ENCODE results near the gene CORO6. TPM values are rescaled to one million over a fixed set of nuclear protein-coding genes. Genes with fewer than 3 reads are reported as not detected.

The CORO6 gene
- total and polyA plus RNA-seq, 3 experiments from 2014 or later, result 0.17 to 2.9 (median 2.5) TPM

DNA sequence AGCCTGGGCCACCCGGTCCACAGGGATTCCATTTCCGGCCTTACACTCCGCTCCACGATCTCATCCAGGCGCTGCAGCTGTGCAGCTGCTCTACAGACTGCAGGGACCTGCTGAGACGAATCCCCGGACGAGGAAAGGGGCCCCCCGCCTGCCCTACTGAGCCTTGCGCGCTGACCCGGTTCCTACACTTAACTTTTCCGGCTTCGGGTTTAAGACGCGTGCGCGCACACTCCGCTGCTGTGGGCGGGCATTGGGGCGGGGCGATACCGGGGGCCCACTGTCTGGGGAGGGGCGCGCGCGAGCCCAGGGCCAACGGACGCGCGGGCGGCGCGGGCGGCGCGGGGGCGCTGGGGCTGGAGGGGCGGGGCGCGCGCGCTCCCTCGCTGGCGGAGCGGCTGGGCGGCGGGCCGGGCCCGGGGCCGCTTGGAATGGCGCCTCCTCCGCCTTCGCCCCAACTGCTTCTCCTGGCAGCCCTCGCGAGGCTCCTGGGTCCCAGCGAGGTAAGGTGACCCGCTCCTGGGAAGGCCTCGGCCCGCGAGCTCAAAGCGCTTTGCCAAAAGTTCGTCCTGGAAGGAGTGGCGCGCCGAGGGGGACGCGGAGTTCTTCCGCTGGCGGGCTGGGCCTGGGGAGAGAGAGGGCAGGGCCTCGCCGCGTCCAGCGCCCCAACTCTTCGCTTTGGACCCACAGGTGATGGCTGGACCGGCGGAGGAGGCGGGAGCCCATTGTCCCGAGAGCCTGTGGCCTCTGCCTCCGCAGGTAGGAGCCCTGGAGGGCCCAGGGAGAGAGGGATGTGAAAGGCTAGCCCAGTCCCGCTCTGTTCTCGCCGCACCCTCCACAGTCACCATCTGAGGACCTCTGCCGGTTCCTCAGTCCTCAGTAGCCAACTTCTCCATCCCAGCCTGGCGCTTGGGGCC lies 54.1 kb downstream of the CORO6 start, which contains the start of gene TP53I13:
Gene TP53I13 (plus strand): TSS at position 371 of the 914 bp plus-strand sequence. CDS start 58 bp downstream, at position 429.
- Histone ChIP-seq H3K36me3 (ENCODE audit: insufficient read depth, low read length) (peaks cover 4% of the 10 kb centered on the region), H3K27me3 (ENCODE audit: insufficient read depth, low read length, poor library complexity, severe bottlenecking) (no peaks in the 10 kb centered on the region), H3K4me3 (ENCODE audit: low read length) (peak within 1 kb of the TSS; percentile 59), H3K27ac (ENCODE audit: low read depth, low read length) (peak within 1 kb of the TSS; percentile 63), H3K9me3 (ENCODE audit: low read length) (no peaks in the 10 kb centered on the region), H3K4me1 (ENCODE audit: insufficient read depth, low read length) (peaks cover 25% of the 10 kb centered on the region)
- Mint-ChIP-seq H3K27me3 (no peaks in the 10 kb centered on the region), H3K27ac (peak within 1 kb of the TSS; percentile 81 to 98 (median 94)), H3K9me3 (no peaks in the 10 kb centered on the region), H3K4me1 (peaks cover 31 to 45% (median 38%) of the 10 kb centered on the region in 3 donors), H3K36me3 (peaks cover 0 to 20% (median 4%) of the 10 kb centered on the region in 3 donors), H3K4me3 (peak within 1 kb of the TSS; percentile 91 to 99 (median 97))
- DNase-seq, result peak; percentile 78 to 92 (median 83)
- POLR2A ChIA-PET, result interaction anchor here (0.8 to 2.9 kb wide), 8 partner anchors 12 to 420 kb away, joined by 3 to 18 read pairs (median 7); partner anchors contain the start of genes ANKRD13B and NUFIP2
- CTCF ChIA-PET, result interaction anchor here (0.6 to 26.2 kb wide), 13 partner anchors 11 to 213 kb away, joined by 3 to 436 read pairs (median 8); partner anchors contain the start of gene ANKRD13B

- CTCF ChIA-PET, result interaction anchor here (0.6 to 26.2 kb wide), 11 partner anchors 11 to 213 kb away, joined by 3 to 436 read pairs (median 3); no protein-coding TSS in a partner anchor
- Histone ChIP-seq H3K27me3 (ENCODE audit: insufficient read depth, low read length, poor library complexity, severe bottlenecking) (no peaks in the 10 kb centered on the region), H3K36me3 (ENCODE audit: insufficient read depth, low read length) (peaks cover 4% of the 10 kb centered on the region), H3K9me3 (ENCODE audit: low read length) (no peaks in the 10 kb centered on the region), H3K27ac (ENCODE audit: low read depth, low read length) (peak overlapping the region; percentile 63), H3K4me1 (ENCODE audit: insufficient read depth, low read length) (peaks cover 25% of the 10 kb centered on the region), H3K4me3 (ENCODE audit: low read length) (peak overlapping the region; percentile 59)
- POLR2A ChIA-PET, result interaction anchor here (0.8 to 2.9 kb wide), 8 partner anchors 11 to 997 kb away, joined by 3 to 18 read pairs (median 7); partner anchors contain the start of genes ANKRD13B and PIGS
- H3K4me1 Mint-ChIP-seq, result peaks cover 35 to 49% (median 42%) of the 10 kb centered on the region in 3 donors
- no peaks in the 10 kb centered on the region for H3K9me3 Mint-ChIP-seq
- no peaks in the 10 kb centered on the region for H3K27me3 Mint-ChIP-seq
- peak overlapping the region; percentile 91 to 99 (median 97) for H3K4me3 Mint-ChIP-seq
- peaks cover 0 to 15% (median 4%) of the 10 kb centered on the region in 3 donors for H3K36me3 Mint-ChIP-seq
- peak; percentile 65 to 86 (median 72) for DNase-seq
- H3K27ac Mint-ChIP-seq, result peak overlapping the region; percentile 81 to 98 (median 94)
These were observed 55.0 kb downstream of the CORO6 start for GRCh38 chr17:29567554-29568330.

GRCh38 chr17:29567304-29567553 lies 55.5 kb downstream of the CORO6 start:
- H3K4me1 ChIP-seq (ENCODE audit: insufficient read depth, low read length), result peaks cover 25% of the 10 kb centered on the region
- CTCF ChIA-PET, result interaction anchor here (1.3 to 26.2 kb wide), 5 partner anchors 10 to 197 kb away, joined by 8 to 436 read pairs (median 11); no protein-coding TSS in a partner anchor
- DNase-seq, result no peak

GRCh38 chr17:29566473-29567303 lies 56.0 kb downstream of the CORO6 start, which contains the start of gene ABHD15:
TSS of gene ABHD15 (minus strand) at chr17:29567037. CDS start at chr17:29566966, 71 bp downstream.
- peaks cover 25% of the 10 kb centered on the region for H3K4me1 ChIP-seq (ENCODE audit: insufficient read depth, low read length)
- peaks cover 9% of the 10 kb centered on the region for H3K36me3 ChIP-seq (ENCODE audit: insufficient read depth, low read length)
- no peaks in the 10 kb centered on the region for H3K9me3 Mint-ChIP-seq
- peak within 1 kb of the TSS; percentile 84 to 98 (median 94) for H3K27ac Mint-ChIP-seq
- DNase-seq, result peak; percentile 44 to 71 (median 63)
- peaks cover 46 to 58% (median 53%) of the 10 kb centered on the region in 3 donors for H3K4me1 Mint-ChIP-seq
- H3K9me3 ChIP-seq (ENCODE audit: low read length), result no peaks in the 10 kb centered on the region
- POLR2A ChIA-PET, result interaction anchor here (0.8 to 2.9 kb wide), 7 partner anchors 10 to 996 kb away, joined by 3 to 18 read pairs (median 6); partner anchors contain the start of gene PIGS
- peak within 1 kb of the TSS; percentile 94 to 99 (median 97) for H3K4me3 Mint-ChIP-seq
- CTCF ChIA-PET, result interaction anchor here (0.7 to 26.2 kb wide), 9 partner anchors 10 to 419 kb away, joined by 3 to 436 read pairs (median 8); no protein-coding TSS in a partner anchor
- no peaks in the 10 kb centered on the region for H3K27me3 Mint-ChIP-seq
- H3K27me3 ChIP-seq (ENCODE audit: insufficient read depth, low read length, poor library complexity, severe bottlenecking), result no peaks in the 10 kb centered on the region
- H3K4me3 ChIP-seq (ENCODE audit: low read length), result peak within 1 kb of the TSS; percentile 63
- H3K27ac ChIP-seq (ENCODE audit: low read depth, low read length), result peak within 1 kb of the TSS; percentile 63
- peaks cover 0 to 26% (median 6%) of the 10 kb centered on the region in 3 donors for H3K36me3 Mint-ChIP-seq

More at GRCh38 chr17:29567304-29567553, 55.5 kb downstream of the CORO6 start:
- H3K36me3 ChIP-seq (ENCODE audit: insufficient read depth, low read length), result peaks cover 7% of the 10 kb centered on the region
- H3K36me3 Mint-ChIP-seq, result peaks cover 0 to 20% (median 4%) of the 10 kb centered on the region in 3 donors
- peak overlapping the region; percentile 59 for H3K4me3 ChIP-seq (ENCODE audit: low read length)
- H3K27me3 ChIP-seq (ENCODE audit: insufficient read depth, low read length, poor library complexity, severe bottlenecking), result no peaks in the 10 kb centered on the region
- H3K4me1 Mint-ChIP-seq, result peaks cover 40 to 54% (median 47%) of the 10 kb centered on the region in 3 donors
- POLR2A ChIA-PET, result interaction anchor here (1.0 to 2.9 kb wide), 8 partner anchors 10 to 996 kb away, joined by 3 to 18 read pairs (median 7); partner anchors contain the start of genes ANKRD13B and PIGS
- no peaks in the 10 kb centered on the region for H3K9me3 Mint-ChIP-seq
- H3K27ac Mint-ChIP-seq, result peak overlapping the region in 7 of 8 donors; percentile 37 to 95 (median 74)
- H3K9me3 ChIP-seq (ENCODE audit: low read length), result no peaks in the 10 kb centered on the region
- peak overlapping the region; percentile 63 for H3K27ac ChIP-seq (ENCODE audit: low read depth, low read length)
- H3K27me3 Mint-ChIP-seq, result no peaks in the 10 kb centered on the region
- peak overlapping the region; percentile 91 to 99 (median 97) for H3K4me3 Mint-ChIP-seq

- Histone ChIP-seq H3K4me1 (ENCODE audit: insufficient read depth, low read length) (peaks cover 29% of the 10 kb centered on the region), H3K36me3 (ENCODE audit: insufficient read depth, low read length) (peaks cover 9% of the 10 kb centered on the region), H3K27ac (ENCODE audit: low read depth, low read length) (peak overlapping the region; percentile 51), H3K9me3 (ENCODE audit: low read length) (no peaks in the 10 kb centered on the region), H3K27me3 (ENCODE audit: insufficient read depth, low read length, poor library complexity, severe bottlenecking) (no peaks in the 10 kb centered on the region), H3K4me3 (ENCODE audit: low read length) (peak overlapping the region; percentile 63)
- peak overlapping the region; percentile 84 to 97 (median 94) for H3K27ac Mint-ChIP-seq
- CTCF ChIA-PET, result interaction anchor here (0.6 to 26.2 kb wide), 10 partner anchors 9 to 418 kb away, joined by 3 to 436 read pairs (median 4); no protein-coding TSS in a partner anchor
- H3K27me3 Mint-ChIP-seq, result no peaks in the 10 kb centered on the region
- no peaks in the 10 kb centered on the region for H3K9me3 Mint-ChIP-seq
- POLR2A ChIA-PET, result interaction anchor here (0.5 to 2.9 kb wide), 7 partner anchors 22 to 921 kb away, joined by 3 to 18 read pairs (median 5); partner anchors contain the start of gene BLTP2
- peaks cover 0 to 32% (median 7%) of the 10 kb centered on the region in 3 donors for H3K36me3 Mint-ChIP-seq
- peak; percentile 39 to 69 (median 46) for DNase-seq
- H3K4me3 Mint-ChIP-seq, result peak overlapping the region; percentile 91 to 99 (median 95)
- peaks cover 52 to 59% (median 57%) of the 10 kb centered on the region in 3 donors for H3K4me1 Mint-ChIP-seq
These were observed 56.9 kb downstream of the CORO6 start for GRCh38 chr17:29565643-29566472.

All from CD8-positive, alpha-beta memory T cell (primary cell).